IMR-90 (cell line): ENCODE data around the gene LETM1.

Source experiments
- POLR2A ChIP-seq: IDR thresholded peaks from 2 replicates; pipeline ENCODE4 v1.6.1; 2012; ENCODE audit warnings: mild to moderate bottlenecking, low read depth, low read length
- RFX5 ChIP-seq: IDR thresholded peaks from 2 replicates; pipeline ENCODE4 v1.8.0; 2012; ENCODE audit warnings: low read depth, mild to moderate bottlenecking, low read length, moderate library complexity

GRCh38 chr4:1824746-1825145, 31.2 kb downstream of the LETM1 start:
- no peak for TF ChIP-seq RFX5
- no peak for TF ChIP-seq POLR2A
